H54 (cell line): ENCODE data around the gene SMAD2.
A peak's percentile ranks its signal among the peaks of the same experiment; 100 is the strongest.

Experiments
- DNase-seq: peaks from one replicate; pipeline ENCODE4 v3.0.0; 2011; ENCODE audit warnings: low spot score, mixed read lengths; ENCODE audit not compliant: insufficient read length
- FAIRE-seq: peaks from 3 replicates; lab custom pipeline; 2011; peaks lifted over from hg19 to GRCh38; lab: Jason Lieb, UNC
- POLR2A ChIP-seq: IDR thresholded peaks from 2 replicates; pipeline ENCODE4 v1.6.1; 2011; ENCODE audit warnings: low read depth, mild to moderate bottlenecking, low read length

SMAD2 gene

DNA sequence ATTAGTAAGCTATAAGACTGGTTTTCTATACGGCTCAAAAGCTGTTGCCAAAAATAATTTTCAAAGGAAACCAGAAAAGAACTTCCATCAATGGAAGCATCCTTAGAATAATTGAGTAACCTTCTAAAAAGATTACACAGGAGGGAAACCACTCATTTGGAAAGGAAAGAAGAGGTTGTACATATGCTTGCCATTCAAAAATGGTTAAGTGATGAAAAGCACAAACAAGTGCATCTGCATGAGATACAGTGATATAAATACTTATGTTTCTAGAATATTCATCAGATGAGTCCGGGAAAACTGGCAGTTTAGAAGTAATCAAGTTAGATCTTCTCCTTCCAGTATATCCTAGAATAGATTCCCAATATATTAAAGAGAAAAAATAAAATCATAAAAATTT is 20.1 kb upstream of the SMAD2 start:
- no peak for DNase-seq
- TF ChIP-seq POLR2A: no peak
- FAIRE-seq: no peak

DNA sequence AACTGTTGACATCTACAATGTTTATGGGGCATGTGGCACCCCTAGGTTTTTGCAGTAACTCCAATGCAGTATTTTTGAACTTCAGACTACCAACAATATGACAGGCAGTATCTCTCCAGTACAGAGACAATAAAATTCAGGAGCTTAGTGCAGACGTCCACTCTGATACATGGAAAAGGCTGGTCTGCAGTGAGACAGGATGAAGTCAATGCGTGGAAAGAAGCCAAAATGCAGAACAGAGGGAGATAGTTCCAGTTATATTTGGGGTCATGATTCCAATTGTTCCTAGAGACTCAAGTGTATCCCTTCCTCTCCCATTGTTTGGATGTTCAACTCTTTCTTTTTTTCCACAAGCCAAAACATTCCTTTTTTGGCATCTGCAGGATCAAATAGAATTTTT is 18.7 kb upstream of the SMAD2 start:
- DNase-seq (no peak), FAIRE-seq (no peak)
- no peak for TF ChIP-seq POLR2A

DNA sequence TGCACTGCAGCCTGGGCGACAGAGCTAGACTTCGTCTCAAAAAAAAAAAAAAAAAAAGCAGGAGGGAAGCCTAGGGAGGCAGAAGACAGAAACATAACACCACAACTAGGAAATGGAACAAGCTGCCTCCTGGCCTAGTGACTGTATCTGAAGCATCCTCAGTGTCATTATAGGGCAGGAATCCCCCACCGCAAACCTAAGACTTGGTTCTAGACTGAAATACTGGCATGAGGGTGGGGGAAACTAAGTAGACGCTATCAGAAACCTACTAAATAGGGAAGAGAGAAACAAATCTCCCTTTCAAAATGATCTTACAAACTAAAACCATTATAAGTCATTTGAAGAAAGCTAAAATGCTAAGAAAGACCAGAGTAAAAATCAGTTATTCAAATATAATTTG is 16.4 kb upstream of the SMAD2 start:
- no peak for DNase-seq
- TF ChIP-seq POLR2A: no peak
- FAIRE-seq: no peak

DNA sequence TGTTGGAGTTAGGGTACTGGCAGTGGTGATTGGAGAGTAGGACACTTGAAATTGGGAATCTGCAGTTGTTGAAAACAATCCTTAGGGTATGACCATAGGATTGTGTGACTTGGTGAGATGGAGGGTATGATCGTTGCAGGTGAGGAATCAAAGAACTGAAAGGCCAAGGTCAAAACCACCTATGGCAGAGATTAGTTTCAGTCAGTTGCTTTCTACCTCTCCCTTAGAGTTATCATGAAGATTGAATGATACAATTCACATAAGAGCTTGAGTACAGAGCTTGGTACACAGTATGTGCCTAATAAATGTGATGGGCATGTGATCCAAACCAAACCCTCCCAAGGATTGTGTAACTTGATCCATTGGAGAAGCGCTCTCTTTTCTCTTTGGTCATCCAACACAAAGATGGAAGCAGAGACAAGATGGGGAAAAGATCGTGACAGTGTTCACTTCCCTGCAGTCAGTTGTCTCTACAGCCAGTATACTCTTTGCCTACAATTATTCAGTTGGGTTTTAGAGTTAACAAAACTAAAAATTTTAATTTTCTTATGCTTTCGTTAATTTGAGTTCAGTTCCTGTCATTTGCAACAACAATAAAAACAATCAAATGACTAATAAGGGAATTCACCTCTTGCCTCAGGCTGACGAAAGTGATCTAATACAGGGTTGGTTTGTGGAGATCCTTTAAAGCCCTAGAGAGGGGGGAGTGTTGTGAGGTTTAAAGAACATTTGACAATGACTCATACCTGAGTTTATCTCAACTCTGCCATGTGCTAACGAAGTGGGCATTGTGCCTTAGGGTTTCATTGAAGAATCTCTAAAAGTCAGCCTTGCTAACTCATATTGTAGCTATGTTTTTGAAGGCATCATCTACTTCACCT is 14.8 kb upstream of the SMAD2 start:
- TF ChIP-seq POLR2A: no peak
- peak; percentile 42 for DNase-seq
- FAIRE-seq: peak; percentile 94

DNA sequence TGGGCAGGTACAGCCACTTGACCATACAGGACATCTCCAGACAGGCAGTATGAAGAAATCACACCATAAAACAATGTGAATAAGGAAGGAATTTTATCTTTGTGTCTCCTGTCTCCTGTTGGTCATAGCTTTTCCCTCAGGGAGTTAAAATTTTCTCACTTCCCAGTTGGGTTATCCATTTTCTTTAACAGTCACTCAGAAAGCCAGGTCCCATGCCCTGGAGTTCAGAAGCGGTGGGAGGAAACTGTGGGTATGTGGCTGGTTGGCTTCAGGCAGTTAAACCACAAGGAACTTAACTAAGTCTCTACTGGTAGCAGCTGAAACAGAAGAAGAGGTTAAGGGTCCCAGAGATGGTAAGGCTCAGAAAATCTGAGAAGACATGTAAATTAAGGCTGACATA is 6.5 kb upstream of the SMAD2 start:
- DNase-seq: no peak
- TF ChIP-seq POLR2A: no peak
- no peak for FAIRE-seq

DNA sequence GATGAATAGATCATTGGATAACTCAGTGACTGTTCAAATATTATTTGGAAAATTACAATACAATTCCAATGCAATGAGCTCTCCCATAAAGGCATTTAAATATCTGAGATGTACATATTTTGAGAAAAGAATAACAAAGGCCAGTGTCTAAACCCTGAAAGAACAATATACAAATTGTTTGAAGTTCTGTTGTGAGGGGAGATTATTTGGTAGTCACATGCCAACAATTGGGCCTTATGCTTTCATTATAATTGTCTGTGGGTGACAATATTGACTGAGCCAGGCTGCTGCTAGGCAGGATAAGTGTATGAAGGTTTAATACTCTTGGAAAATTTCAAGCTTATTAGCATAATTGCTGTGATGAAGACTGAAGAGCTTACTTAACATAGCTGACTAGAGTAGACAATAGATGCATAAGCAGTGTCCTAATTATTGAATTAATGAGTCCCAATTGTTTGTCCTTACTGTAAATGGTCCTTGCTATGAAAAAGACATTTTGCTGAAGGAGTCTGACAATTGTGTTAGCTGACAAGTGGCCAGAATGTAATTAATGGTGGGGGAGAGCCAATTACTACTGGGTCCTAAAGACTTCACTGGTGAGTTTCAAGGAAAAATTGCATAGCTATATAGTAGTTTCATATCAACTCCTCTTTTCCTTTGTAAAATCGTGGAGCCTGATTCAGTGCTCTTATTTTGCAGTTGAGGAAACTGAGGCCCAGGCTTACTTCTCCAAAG is 5.0 kb upstream of the SMAD2 start:
- TF ChIP-seq POLR2A: no peak
- FAIRE-seq: no peak
- no peak for DNase-seq

DNA sequence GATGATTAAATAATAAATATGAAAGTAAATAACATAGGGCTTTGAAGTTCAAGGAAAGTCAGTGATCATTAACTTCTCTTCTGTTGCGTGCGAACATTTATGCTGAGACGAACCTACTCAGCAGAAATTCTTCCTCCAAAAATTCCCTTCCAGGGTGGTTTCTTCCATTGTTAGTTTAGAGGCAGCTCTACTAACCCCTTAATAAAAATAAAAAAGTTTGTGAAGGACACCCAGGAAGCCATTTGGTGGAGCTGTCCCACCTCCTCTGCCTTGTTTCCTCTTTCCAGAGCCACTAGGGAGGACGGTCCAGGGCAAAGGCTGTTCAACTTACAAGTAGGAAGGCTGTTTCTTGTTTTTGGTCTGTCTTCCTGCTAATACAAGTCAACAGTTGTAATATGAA is 2.1 kb upstream of the SMAD2 start:
- no peak for TF ChIP-seq POLR2A
- DNase-seq: no peak
- FAIRE-seq: no peak

DNA sequence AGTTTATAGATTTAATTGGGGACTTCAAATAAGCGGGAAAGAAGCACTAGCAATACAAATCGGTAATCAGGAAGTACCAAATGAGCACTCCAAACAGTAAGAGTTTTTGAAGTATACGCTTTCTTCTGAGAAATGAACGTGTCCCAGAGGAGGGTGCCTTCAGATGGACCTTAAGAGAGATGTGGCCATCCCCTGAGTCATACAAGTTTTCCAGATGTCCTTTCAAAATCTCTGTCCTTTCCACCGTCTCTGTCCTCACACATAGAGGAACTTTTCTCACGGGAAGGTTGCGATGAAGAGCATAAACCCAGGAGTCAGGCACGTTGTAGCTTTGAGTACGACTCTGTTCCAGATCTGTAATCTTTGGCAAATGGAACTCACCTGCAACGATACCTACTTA is 1.7 kb upstream of the SMAD2 start:
- TF ChIP-seq POLR2A: no peak
- DNase-seq: no peak
- no peak for FAIRE-seq

DNA sequence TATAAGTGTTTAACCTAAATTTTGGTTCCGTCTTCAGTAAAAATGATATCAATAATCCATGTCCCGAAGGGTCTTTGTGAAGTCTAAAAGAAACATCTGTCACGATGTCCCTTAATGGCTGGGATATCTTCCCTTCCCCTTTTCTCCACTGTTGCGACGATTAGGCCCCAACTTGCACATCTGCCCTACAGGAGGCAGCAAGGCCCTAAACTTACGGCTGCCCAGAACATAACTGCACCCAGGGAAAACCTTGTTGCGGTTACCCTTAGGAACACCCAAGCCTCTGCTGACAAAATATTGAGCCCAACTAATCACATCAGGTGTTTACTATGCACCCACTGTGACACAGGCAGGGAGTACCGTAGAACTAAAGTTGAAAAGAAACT is 1.3 kb upstream of the SMAD2 start:
- no peak for FAIRE-seq
- DNase-seq: no peak
- TF ChIP-seq POLR2A: no peak

DNA sequence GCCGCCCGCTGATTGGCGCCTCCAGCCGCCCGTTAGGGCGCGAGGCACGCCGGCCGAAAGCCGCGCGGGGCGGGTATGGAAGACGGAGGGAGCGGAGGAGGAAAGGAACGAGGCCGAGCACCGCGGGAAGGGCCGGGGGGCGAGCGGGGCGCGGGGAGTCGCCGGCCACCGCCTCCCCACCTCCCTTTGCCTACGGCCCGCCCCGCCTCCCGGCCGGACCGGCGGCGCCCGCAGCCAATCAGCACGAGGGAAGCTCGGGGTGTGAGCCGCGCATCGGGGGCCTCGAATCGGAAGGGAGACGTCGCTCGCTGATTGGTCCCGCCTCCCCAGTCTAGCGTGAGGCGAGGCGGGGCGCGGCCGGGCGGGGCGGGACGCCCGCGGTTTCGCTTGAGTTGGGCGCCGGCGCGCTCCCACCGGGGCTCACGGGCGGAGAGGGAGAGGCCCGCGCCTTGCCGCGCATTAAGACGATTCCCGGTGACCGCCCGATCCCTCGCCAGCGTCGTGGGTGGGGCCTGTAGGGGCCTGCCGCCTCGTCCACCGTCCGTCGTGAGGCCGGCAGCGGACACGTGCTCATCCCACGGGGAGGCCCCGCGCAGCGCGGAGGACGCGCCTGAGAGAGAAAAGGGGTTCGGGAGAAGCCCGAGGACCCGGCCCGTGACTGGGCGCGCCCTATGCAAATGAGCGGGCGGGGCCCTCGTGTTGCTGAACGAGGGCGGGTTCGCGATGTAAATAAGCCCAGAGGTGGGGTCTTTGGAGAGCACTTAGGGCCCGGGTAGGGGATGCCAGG is 665 bp upstream of the SMAD2 start:
- FAIRE-seq (no peak), DNase-seq (peak; percentile 74)
- TF ChIP-seq POLR2A: peak; percentile 53

DNA sequence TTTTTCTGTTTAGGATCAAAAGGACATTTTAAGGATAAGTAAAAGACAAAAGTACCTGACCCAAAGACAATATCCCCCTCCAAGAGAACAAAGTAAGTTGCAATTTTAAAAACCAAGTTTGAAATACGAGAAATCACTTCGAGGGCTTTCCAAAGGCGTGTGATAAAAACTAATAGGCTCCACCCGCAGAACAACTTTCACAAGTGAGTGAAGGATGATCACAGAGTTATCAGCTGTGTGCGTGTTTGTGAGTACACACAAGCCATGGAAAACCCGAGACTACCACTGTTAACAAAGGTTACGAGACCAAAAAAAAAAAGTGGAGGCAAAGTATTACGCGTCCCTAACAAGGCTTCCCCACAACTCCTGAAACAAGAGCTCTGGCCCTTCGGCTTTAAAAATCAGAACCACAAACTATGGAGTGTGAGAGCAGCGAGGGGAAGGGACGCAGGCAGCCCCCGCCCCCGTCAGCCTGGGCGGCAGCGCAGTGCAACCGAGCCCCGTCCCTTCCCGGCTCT is 719 bp downstream of the SMAD2 start:
- no peak for DNase-seq
- no peak for TF ChIP-seq POLR2A
- no peak for FAIRE-seq

DNA sequence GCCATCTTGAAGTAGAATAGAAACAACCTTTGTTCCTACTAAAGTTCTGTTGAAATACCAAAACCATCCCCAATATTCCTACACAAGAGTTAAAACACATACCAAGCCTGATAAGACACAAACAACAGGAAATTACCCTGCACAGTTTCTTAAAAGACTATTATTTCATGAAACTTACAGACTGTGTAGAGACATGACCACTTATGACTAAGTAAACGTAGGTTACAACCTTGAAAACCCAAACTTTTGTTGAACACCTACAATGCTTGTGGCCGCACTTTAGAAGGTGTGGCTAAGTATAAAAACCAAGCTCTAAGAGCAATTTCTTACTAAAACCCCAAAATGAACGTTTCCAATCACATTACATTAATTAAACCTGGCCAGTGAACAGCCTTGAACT is 2.0 kb downstream of the SMAD2 start:
- DNase-seq (no peak), FAIRE-seq (no peak)
- TF ChIP-seq POLR2A: no peak

DNA sequence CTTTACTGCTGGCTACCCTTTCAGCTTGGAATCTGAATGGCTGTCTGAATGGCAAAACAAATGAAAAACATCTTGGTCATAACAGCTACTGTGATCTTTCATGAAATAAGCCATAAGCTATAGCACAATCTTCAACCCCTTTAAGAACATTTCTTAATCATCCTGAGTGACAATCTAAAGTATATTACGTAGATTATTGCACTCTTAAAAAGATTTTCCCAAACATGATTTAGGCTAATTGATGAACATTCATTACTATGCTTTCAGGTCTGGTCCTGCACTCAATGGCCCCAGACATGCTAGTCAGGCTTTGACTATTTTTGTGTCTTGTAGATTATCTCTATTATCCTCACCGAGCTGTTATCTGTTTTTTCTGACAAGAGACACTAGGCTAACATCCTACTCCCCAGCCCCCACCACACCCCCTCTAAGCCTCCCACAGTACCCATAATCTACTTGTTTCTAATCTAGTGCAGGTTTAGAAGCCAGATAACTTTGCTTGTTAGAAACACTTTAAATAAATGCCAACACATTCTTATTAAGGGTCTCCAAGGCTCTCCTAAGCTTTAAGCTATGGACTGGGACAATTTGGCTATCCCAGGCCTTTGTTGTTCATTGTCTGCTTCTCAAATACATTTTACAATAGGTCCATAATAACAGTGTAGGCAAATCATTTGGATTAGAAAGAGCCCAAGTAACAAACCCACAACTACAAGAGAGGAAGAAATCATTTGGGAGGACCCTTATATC is 4.2 kb downstream of the SMAD2 start:
- no peak for DNase-seq
- no peak for FAIRE-seq
- TF ChIP-seq POLR2A: no peak

DNA sequence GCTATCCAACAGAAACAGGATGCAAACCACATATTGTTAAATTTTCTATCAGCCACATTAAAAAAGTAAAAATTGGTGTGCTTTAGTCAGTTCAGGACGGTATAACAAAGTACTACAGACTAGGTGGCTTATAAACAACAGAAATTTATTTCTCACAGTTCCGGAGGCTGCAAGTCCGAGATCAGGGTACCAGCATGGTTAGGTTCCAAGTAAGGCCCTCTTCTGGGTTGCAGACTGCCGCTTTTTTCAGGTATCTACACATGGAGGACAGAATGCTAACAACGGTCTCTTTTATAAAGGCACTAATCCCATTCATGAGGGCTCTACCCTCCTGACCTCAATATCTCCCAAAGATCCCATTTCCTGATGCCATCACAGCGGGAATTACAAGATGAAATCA is 10.5 kb downstream of the SMAD2 start:
- TF ChIP-seq POLR2A: no peak

More for the DNA sequence above, 10.5 kb downstream of the SMAD2 start:
- DNase-seq (no peak), FAIRE-seq (no peak)
